ENCODE results near the gene IFRD1. TPM values are rescaled to one million over a fixed set of nuclear protein-coding genes. Genes with fewer than 3 reads are reported as not detected.

IFRD1 gene
- total RNA-seq, 1 donor from 2014 or later = 168 TPM

- H3K27ac Mint-ChIP-seq (ENCODE audit: unreplicated experiment) = peak overlapping the region; percentile 38
- no peak for DNase-seq
- no peaks in the 10 kb centered on the region for H3K4me1 Mint-ChIP-seq (ENCODE audit: low read depth, unreplicated experiment)
- TF ChIP-seq, protein P1, sequence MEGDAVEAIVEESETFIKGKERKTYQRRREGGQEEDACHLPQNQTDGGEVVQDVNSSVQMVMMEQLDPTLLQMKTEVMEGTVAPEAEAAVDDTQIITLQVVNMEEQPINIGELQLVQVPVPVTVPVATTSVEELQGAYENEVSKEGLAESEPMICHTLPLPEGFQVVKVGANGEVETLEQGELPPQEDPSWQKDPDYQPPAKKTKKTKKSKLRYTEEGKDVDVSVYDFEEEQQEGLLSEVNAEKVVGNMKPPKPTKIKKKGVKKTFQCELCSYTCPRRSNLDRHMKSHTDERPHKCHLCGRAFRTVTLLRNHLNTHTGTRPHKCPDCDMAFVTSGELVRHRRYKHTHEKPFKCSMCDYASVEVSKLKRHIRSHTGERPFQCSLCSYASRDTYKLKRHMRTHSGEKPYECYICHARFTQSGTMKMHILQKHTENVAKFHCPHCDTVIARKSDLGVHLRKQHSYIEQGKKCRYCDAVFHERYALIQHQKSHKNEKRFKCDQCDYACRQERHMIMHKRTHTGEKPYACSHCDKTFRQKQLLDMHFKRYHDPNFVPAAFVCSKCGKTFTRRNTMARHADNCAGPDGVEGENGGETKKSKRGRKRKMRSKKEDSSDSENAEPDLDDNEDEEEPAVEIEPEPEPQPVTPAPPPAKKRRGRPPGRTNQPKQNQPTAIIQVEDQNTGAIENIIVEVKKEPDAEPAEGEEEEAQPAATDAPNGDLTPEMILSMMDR (IDR thresholded peaks at IDR 0.05; ENCODE audit: partially characterized antibody, unreplicated experiment) = no peak
- H3K36me3 Mint-ChIP-seq (ENCODE audit: unreplicated experiment) = peaks cover 11% of the 10 kb centered on the region
- H3K9me3 Mint-ChIP-seq (ENCODE audit: unreplicated experiment) = no peaks in the 10 kb centered on the region
- H3K4me3 Mint-ChIP-seq (ENCODE audit: unreplicated experiment) = no peak overlapping the region
- peaks cover 2% of the 10 kb centered on the region for H3K27me3 Mint-ChIP-seq (ENCODE audit: unreplicated experiment)
Measured at GRCh38 chr7:112467867-112468266, 17.6 kb downstream of the IFRD1 start.

- peaks cover 2% of the 10 kb centered on the region for H3K9me3 Mint-ChIP-seq (ENCODE audit: unreplicated experiment)
- TF ChIP-seq, protein P1 (IDR thresholded peaks at IDR 0.05; ENCODE audit: partially characterized antibody, unreplicated experiment) = no peak
- H3K4me3 Mint-ChIP-seq (ENCODE audit: unreplicated experiment) = no peak overlapping the region
- H3K27ac Mint-ChIP-seq (ENCODE audit: unreplicated experiment) = peak overlapping the region; percentile 3
- DNase-seq = no peak
- H3K4me1 Mint-ChIP-seq (ENCODE audit: low read depth, unreplicated experiment) = no peaks in the 10 kb centered on the region
- peaks cover 11% of the 10 kb centered on the region for H3K36me3 Mint-ChIP-seq (ENCODE audit: unreplicated experiment)
- peaks cover 4% of the 10 kb centered on the region for H3K27me3 Mint-ChIP-seq (ENCODE audit: unreplicated experiment)
Measured at GRCh38 chr7:112470194-112470593, 19.9 kb downstream of the IFRD1 start.

GRCh38 chr7:112476390-112477052, 26.3 kb downstream of the IFRD1 start:
- Mint-ChIP-seq H3K27ac (ENCODE audit: unreplicated experiment) (no peak overlapping the region), H3K4me1 (ENCODE audit: low read depth, unreplicated experiment) (no peaks in the 10 kb centered on the region), H3K36me3 (ENCODE audit: unreplicated experiment) (peaks cover 6% of the 10 kb centered on the region), H3K4me3 (ENCODE audit: unreplicated experiment) (no peak overlapping the region), H3K9me3 (ENCODE audit: unreplicated experiment) (peaks cover 2% of the 10 kb centered on the region), H3K27me3 (ENCODE audit: unreplicated experiment) (peaks cover 1% of the 10 kb centered on the region)
- TF ChIP-seq, protein P1 (IDR thresholded peaks at IDR 0.05; ENCODE audit: partially characterized antibody, unreplicated experiment) = no peak
- DNase-seq = no peak

- Mint-ChIP-seq H3K27me3 (ENCODE audit: unreplicated experiment) (no peaks in the 10 kb centered on the region), H3K4me1 (ENCODE audit: low read depth, unreplicated experiment) (peaks cover 7% of the 10 kb centered on the region), H3K9me3 (ENCODE audit: unreplicated experiment) (no peaks in the 10 kb centered on the region), H3K4me3 (ENCODE audit: unreplicated experiment) (no peak overlapping the region), H3K36me3 (ENCODE audit: unreplicated experiment) (no peaks in the 10 kb centered on the region), H3K27ac (ENCODE audit: unreplicated experiment) (no peak overlapping the region)
- TF ChIP-seq, protein P1 (IDR thresholded peaks at IDR 0.05; ENCODE audit: partially characterized antibody, unreplicated experiment) = no peak
- no peak for DNase-seq
Measured at GRCh38 chr7:112481121-112481736, 31.0 kb downstream of the IFRD1 start.

Data from glutamatergic neuron (in vitro differentiated cells).